VCaP (cell line): ENCODE results near the gene UMOD.

Source experiments
- H3K27ac ChIP-seq: fragments of 450-650 bp; 2 replicates; pipeline ENCODE4 v1.5.1; 2017
- TF ChIP-seq, protein P1 (sequence below): fragments of 450-650 bp; conservative IDR thresholded peaks from 2 replicates; pipeline ENCODE4 v1.5.1; 2017; ENCODE audit warnings: mild to moderate bottlenecking, moderate library complexity

UMOD gene

DNA sequence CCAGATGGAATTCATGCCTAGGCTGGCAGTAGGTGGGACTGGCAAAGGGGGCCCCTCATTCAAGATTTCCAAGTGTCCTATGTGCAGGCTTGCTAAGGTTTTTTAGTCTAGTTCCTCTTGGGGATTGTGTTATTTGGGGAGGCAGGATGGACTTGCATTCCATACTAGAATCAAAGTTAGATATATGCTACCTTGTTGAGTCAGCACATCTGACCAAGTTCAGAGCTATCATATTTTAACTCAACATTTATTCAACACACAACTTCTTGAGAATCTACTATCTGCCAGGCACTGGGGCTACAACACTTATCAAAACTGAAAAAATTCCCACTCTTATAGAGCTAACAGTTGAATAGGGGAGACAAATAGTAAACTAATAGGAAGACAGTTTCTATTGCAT is 31.9 kb downstream of the UMOD start:
- H3K27ac ChIP-seq = no peak overlapping the region
- TF ChIP-seq, protein P1, sequence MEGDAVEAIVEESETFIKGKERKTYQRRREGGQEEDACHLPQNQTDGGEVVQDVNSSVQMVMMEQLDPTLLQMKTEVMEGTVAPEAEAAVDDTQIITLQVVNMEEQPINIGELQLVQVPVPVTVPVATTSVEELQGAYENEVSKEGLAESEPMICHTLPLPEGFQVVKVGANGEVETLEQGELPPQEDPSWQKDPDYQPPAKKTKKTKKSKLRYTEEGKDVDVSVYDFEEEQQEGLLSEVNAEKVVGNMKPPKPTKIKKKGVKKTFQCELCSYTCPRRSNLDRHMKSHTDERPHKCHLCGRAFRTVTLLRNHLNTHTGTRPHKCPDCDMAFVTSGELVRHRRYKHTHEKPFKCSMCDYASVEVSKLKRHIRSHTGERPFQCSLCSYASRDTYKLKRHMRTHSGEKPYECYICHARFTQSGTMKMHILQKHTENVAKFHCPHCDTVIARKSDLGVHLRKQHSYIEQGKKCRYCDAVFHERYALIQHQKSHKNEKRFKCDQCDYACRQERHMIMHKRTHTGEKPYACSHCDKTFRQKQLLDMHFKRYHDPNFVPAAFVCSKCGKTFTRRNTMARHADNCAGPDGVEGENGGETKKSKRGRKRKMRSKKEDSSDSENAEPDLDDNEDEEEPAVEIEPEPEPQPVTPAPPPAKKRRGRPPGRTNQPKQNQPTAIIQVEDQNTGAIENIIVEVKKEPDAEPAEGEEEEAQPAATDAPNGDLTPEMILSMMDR = no peak

DNA sequence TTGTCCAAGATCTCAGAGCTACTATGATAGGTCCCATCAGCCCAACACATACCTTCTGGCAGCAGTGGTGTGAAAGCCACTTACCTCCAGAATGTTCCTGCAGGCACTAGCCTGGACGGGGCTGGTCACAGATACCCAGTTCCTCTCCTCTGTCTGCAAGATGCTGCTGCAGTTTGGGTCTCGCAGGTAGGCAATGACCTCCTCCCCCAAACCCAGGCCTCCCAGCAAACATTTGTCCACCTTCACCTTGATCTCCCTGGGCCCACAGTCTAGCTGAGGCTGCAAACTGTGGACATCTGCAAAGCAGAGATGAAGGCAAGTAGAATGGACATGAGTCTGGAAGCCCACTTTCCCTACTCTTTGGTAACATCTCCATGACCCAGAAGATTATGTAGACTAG is 32.3 kb downstream of the UMOD start:
- no peak overlapping the region for H3K27ac ChIP-seq
- TF ChIP-seq, protein P1 = no peak

GRCh38 chr16:20319406-20319805 is 33.1 kb downstream of the UMOD start:
- TF ChIP-seq, protein P1 = no peak
- H3K27ac ChIP-seq = no peak overlapping the region

DNA sequence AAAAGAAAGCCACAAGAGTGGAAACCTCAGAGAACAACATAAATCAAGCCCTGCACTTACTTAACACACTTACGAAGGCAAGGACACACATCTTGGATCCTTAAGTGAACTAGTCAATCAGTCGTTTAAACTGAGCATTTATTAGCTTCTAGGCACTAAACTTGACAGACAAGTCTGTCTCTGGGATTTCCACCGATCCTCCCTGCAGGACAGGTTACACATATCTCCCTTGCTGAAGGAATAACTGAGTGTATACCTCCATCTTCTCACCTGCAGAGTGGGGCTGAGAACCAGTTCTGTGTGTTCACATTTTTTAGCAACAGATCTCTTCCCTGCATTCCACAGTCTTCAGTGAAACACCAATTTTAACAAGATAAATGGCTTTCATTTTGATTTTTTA is 34.1 kb downstream of the UMOD start:
- TF ChIP-seq, protein P1 = no peak
- H3K27ac ChIP-seq = no peak overlapping the region

DNA sequence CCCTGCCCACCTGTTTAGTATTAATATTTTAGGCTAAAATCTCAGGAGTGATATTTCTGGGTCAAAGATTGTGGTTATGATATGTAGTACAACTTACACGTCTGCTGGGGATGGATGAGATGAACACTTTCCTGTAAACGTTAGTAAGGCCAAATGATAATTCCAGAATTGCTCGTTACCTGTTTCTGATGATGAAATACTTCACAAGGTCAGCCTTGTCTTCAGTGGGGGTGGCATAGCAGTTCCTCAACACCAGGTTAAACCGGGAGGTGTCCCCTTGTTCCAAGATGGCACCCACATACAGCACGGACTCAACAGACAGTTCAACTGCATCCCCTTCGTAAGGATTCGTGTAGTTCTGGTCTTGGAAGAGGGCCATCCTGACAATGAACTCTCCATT is 34.5 kb downstream of the UMOD start:
- H3K27ac ChIP-seq = no peak overlapping the region
- TF ChIP-seq, protein P1 = no peak

DNA sequence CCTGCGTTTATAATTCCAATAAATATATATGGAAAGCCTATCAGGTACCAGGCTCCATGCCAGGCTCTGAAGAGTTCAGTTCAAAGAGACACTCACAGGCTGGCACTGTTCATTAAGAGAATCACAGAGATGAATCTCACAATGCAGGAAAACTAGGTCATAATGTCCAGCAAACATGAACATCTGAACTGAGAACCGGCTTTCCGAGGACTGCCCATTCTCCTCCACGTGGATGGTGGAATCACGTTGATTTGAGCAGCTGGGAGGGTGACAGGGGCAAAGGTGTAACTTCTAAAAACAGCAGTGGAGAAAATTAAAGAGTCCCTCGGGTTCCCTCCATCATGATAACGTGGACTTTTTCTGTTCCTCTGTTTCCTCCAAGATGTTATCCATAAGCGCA is 35.4 kb downstream of the UMOD start:
- TF ChIP-seq, protein P1 = no peak
- 0 out of 2 replicates have a peak overlapping the region, but pooled peaks have one; percentile 8 for H3K27ac ChIP-seq

GRCh38 chr16:20316715-20317114 is 35.8 kb downstream of the UMOD start:
- 0 out of 2 replicates have a peak overlapping the region, but pooled peaks have one; percentile 8 for H3K27ac ChIP-seq
- TF ChIP-seq, protein P1 = no peak

DNA sequence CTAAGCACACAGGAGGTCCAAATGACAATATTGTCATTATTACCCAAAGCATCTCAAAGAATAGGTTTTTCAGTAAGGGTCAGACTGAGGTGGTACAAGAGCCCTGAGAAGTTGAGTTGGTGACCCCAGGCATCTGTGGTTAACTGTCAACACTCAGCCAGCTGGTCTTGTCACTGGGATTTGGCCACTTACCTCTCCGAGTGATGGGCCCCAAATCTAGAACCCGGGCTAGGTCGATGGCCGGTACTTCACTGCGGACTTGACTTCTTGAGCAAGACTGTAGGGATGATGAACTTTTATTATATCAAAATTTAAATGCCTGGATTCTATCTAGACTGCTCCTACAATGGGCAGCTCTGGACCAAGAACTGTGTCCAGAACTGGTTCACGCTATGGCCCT is 36.8 kb downstream of the UMOD start:
- TF ChIP-seq, protein P1 = no peak

More for the DNA sequence above, 36.8 kb downstream of the UMOD start:
- no peak overlapping the region for H3K27ac ChIP-seq
